Central memory CD8-positive, alpha-beta T cell (primary cell): ENCODE results near the gene NLRC3.

Experiments used
- ATAC-seq: fragments of 150-1000 bp; cut with Tn5 transposase; replicated peaks from 2 replicates; pipeline ENCODE4 v1.10.0; 2022; ENCODE audit warnings: mild to moderate bottlenecking, moderate FRiP score, moderate number of reproducible peaks; ENCODE audit not compliant: poor library complexity, severe bottlenecking; ENCODE audit errors: extremely low read depth
- DNase-seq, 2 donors: peaks; one replicate each; pipeline ENCODE4 v3.0.0; 2021; ENCODE audit warnings: low spot score in 2 of 2
- H3K27ac Mint-ChIP-seq: one replicate; pipeline ENCODE4 v1.8.0; 2022; ENCODE audit warnings: low read depth, mild to moderate bottlenecking, moderate library complexity, mixed read lengths
- H3K27me3 Mint-ChIP-seq: one replicate; pipeline ENCODE4 v1.8.0; 2022; ENCODE audit warnings: mixed read lengths
- H3K36me3 Mint-ChIP-seq: one replicate; pipeline ENCODE4 v1.8.0; 2022; ENCODE audit warnings: mild to moderate bottlenecking, moderate library complexity, mixed read lengths; ENCODE audit not compliant: insufficient read depth
- H3K4me1 Mint-ChIP-seq: one replicate; pipeline ENCODE4 v1.8.0; 2022; ENCODE audit warnings: mixed read lengths
- H3K4me3 Mint-ChIP-seq: one replicate; pipeline ENCODE4 v1.8.0; 2022; ENCODE audit warnings: mild to moderate bottlenecking, moderate library complexity, mixed read lengths
- H3K9me3 Mint-ChIP-seq: one replicate; pipeline ENCODE4 v1.8.0; 2022; ENCODE audit warnings: mixed read lengths

Gene NLRC3

DNA sequence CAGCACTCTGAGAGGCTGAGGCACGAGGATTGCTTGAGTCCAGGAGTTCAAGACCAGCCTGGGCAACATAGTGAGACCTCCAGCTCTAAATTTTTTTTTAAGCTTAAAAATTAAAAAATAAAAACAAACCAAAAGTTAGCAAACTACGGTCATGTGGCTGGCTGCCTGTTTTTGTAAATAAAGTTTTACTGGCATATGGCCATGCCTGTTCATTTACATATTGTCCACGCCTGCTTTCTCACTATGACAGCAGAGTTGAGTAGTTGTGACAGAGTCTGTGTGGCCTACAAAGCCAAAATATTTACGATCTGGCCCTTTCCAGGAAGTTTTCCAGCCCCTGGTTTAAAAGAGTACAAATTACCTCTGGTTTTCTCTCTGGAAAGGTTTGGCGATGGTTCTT, 30.9 kb upstream of the NLRC3 start:
- ATAC-seq = no peak
- peaks cover 24% of the 10 kb centered on the region for H3K4me1 Mint-ChIP-seq
- H3K36me3 Mint-ChIP-seq = peaks cover 24% of the 10 kb centered on the region
- no peak overlapping the region for H3K27ac Mint-ChIP-seq
- DNase-seq = no peak
- no peaks in the 10 kb centered on the region for H3K27me3 Mint-ChIP-seq
- H3K9me3 Mint-ChIP-seq = no peaks in the 10 kb centered on the region
- H3K4me3 Mint-ChIP-seq = no peak overlapping the region

DNA sequence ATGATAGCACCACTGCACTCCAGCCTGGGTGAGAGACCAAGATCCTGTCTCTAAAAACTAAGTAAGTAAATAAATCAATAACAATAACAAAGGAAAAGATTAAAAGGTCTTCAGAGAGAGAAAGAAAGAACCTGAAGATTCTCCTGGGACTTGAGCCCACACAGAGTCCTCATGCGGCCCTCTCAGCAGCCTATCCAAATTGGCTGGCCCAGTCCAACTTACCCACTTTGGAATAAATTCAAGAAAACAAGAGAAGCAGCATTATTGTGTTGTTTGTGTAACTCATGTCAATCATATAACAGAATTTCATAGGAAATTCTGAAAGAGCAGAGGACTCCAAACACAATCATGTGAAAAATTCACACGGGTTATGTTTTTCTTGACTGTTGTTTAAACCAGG, 30.4 kb upstream of the NLRC3 start:
- Mint-ChIP-seq H3K4me1 (peaks cover 19% of the 10 kb centered on the region), H3K9me3 (no peaks in the 10 kb centered on the region), H3K27ac (no peak overlapping the region), H3K4me3 (no peak overlapping the region), H3K27me3 (no peaks in the 10 kb centered on the region), H3K36me3 (peaks cover 24% of the 10 kb centered on the region)
- DNase-seq (no peak), ATAC-seq (no peak)

- no peaks in the 10 kb centered on the region for H3K9me3 Mint-ChIP-seq
- no peak for ATAC-seq
These were observed 30.0 kb upstream of the NLRC3 start for GRCh38 chr16:3607161-3607560.

DNA sequence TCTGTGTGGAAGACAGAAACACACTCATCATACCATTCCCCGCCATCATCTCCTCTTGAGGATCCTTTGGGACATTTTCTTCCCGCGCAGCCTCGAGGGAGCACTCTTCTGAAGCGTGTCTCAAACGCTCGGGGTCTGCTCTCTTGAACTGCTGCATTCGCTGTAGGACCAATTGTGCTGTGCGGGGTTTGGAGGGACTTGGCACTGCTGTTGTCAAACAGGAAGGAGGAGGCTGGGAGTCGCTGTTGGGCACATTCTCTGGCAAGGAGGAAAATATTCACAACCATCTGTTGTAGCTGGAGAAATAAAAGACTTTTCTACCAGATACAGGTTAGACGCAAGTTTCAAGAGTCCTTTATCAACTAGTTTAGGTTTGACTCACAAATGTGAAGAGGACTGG, 29.2 kb upstream of the NLRC3 start:
- H3K27me3 Mint-ChIP-seq = no peaks in the 10 kb centered on the region
- H3K36me3 Mint-ChIP-seq = peaks cover 22% of the 10 kb centered on the region
- DNase-seq (no peak), ATAC-seq (no peak)
- H3K27ac Mint-ChIP-seq = no peak overlapping the region
- H3K9me3 Mint-ChIP-seq = no peaks in the 10 kb centered on the region
- H3K4me1 Mint-ChIP-seq = peaks cover 7% of the 10 kb centered on the region
- H3K4me3 Mint-ChIP-seq = no peak overlapping the region

More at GRCh38 chr16:3607161-3607560, 30.0 kb upstream of the NLRC3 start:
- Mint-ChIP-seq H3K27ac (no peak overlapping the region), H3K27me3 (no peaks in the 10 kb centered on the region), H3K4me3 (no peak overlapping the region), H3K4me1 (peaks cover 14% of the 10 kb centered on the region), H3K36me3 (peaks cover 24% of the 10 kb centered on the region)
- no peak for DNase-seq

DNA sequence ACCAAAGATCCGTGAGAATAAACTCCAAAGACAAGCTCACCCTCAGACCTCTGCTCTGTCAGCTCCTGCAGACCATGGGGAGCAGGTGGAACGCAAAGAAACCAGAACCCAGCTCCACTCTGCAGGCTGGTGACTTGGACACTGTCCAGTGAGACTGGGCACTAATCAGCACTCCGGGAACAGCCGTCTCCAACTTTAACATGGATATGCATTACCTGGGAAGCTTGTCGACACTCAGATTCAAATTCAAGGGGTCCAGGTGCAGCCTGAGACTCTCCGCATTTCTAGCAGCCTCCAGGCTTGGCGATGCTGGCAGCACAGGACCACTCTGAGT, 25.1 kb upstream of the NLRC3 start:
- no peak overlapping the region for H3K4me3 Mint-ChIP-seq
- H3K27me3 Mint-ChIP-seq = no peaks in the 10 kb centered on the region
- H3K4me1 Mint-ChIP-seq = no peaks in the 10 kb centered on the region
- H3K36me3 Mint-ChIP-seq = peaks cover 15% of the 10 kb centered on the region
- no peaks in the 10 kb centered on the region for H3K9me3 Mint-ChIP-seq
- ATAC-seq (no peak), DNase-seq (no peak)
- no peak overlapping the region for H3K27ac Mint-ChIP-seq

DNA sequence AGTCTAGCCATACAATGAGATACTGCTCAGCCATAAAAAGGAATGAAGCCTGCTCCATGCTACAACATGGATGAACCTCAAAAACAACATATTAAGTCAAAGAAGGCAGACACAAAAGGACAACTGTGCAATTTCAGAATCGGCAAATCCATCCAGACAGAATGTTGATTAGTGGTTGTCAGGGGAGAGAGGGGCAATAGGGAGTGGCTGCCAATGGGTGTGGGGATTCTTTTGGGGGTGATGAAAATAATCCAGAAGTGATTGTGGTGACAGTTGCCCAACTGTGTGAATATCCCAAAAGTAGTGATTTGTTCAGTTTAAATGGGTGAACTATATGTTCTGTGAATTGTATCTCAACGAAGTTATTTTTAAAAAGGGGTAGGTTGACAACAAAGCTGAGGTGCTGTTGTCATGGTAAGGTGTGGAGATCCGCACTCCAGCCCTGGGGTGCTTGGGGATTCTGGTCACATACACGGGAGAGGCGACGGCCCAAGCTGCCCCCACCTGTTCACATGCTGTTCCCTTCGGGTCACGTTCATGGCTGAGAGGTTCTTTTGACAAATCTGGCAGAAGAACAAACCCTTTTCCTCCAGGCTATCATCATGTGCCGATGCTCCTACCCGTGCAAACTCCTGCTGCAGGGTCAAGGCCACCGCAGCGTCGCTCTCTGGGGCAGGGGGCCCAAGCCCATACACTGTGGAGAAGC, 24.6 kb upstream of the NLRC3 start:
- ATAC-seq (no peak), DNase-seq (no peak)
- Mint-ChIP-seq H3K27me3 (no peaks in the 10 kb centered on the region), H3K36me3 (peaks cover 15% of the 10 kb centered on the region), H3K9me3 (no peaks in the 10 kb centered on the region), H3K4me3 (no peak overlapping the region), H3K4me1 (no peaks in the 10 kb centered on the region), H3K27ac (no peak overlapping the region)

DNA sequence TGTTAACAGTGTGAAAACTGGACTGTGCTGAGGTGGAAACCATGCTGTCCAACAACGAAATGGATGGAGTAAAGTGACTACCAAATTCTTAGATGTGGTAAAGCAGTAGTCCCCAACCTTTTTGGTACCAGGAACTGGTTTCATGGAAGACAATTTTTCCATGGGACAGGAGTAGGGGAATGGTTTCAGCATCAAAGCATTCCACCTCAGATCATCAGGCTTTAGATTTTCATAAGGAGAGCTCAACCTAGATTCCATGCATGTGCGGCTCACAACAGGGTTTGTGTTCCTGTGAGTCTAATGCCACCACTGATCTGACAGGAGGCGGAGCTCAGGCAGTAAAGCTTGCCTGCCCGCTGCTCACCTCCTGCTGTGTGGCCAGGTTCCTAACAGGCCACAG, 22.7 kb upstream of the NLRC3 start:
- no peak overlapping the region for H3K27ac Mint-ChIP-seq

DNA sequence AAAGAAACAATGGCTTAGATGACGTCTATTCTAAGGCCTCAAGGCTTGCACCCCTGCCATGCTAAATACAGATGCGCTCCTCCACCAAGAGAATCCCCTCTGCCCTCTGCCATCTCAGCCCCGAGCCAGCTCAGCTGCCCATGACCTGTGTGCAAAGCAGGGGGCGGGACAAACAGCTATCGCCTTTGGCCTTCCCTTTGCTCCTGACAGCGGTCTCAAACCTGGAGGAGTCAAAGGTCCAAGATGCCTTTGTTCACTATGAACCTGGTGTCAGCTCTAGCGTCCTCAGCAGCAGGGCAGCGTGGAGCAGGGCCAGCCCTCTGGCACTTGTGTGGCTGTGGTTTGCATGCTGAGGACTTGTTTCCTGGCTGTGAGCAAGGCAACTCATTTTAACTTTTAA, 21.9 kb upstream of the NLRC3 start:
- no peak for DNase-seq
- Mint-ChIP-seq H3K9me3 (no peaks in the 10 kb centered on the region), H3K4me3 (no peak overlapping the region), H3K4me1 (no peaks in the 10 kb centered on the region), H3K27me3 (no peaks in the 10 kb centered on the region), H3K36me3 (peaks cover 9% of the 10 kb centered on the region), H3K27ac (no peak overlapping the region)
- ATAC-seq = no peak

More for the DNA sequence above, 22.7 kb upstream of the NLRC3 start:
- Mint-ChIP-seq H3K9me3 (no peaks in the 10 kb centered on the region), H3K36me3 (peaks cover 8% of the 10 kb centered on the region), H3K4me3 (no peak overlapping the region), H3K27me3 (no peaks in the 10 kb centered on the region), H3K4me1 (no peaks in the 10 kb centered on the region)
- DNase-seq (no peak), ATAC-seq (no peak)

GRCh38 chr16:3598236-3598635, 21.0 kb upstream of the NLRC3 start:
- H3K27me3 Mint-ChIP-seq = no peaks in the 10 kb centered on the region
- no peak overlapping the region for H3K4me3 Mint-ChIP-seq
- no peak overlapping the region for H3K27ac Mint-ChIP-seq
- no peak for ATAC-seq
- no peak for DNase-seq
- H3K4me1 Mint-ChIP-seq = no peaks in the 10 kb centered on the region
- no peaks in the 10 kb centered on the region for H3K9me3 Mint-ChIP-seq
- H3K36me3 Mint-ChIP-seq = peaks cover 9% of the 10 kb centered on the region

DNA sequence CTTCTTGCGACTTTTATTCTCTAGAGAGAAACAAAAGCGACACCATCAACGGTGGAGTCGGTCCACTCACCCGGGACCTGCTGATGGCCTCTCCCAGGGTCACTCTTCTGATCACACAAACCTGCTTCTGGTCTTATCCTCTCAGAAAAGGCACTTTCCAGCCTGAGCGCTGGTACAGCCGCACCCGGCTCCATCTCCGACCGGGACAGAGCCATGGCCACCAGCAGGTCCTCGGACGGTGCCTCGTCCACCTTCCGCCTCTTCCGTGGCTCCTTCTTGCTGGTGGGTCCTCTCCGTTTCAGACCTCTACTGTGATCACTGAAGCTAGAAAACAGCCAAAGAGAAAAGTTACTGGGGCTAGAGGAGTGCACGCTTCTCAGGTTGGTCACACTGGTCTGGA, 20.5 kb upstream of the NLRC3 start:
- DNase-seq = no peak
- H3K4me1 Mint-ChIP-seq = no peaks in the 10 kb centered on the region
- H3K9me3 Mint-ChIP-seq = no peaks in the 10 kb centered on the region
- H3K36me3 Mint-ChIP-seq = peaks cover 9% of the 10 kb centered on the region
- H3K27me3 Mint-ChIP-seq = no peaks in the 10 kb centered on the region
- H3K4me3 Mint-ChIP-seq = no peak overlapping the region
- no peak overlapping the region for H3K27ac Mint-ChIP-seq
- no peak for ATAC-seq

GRCh38 chr16:3597226-3597625, 20.0 kb upstream of the NLRC3 start:
- no peaks in the 10 kb centered on the region for H3K27me3 Mint-ChIP-seq
- no peaks in the 10 kb centered on the region for H3K4me1 Mint-ChIP-seq
- DNase-seq = no peak
- no peak overlapping the region for H3K27ac Mint-ChIP-seq
- peaks cover 9% of the 10 kb centered on the region for H3K36me3 Mint-ChIP-seq
- no peak for ATAC-seq
- H3K9me3 Mint-ChIP-seq = no peaks in the 10 kb centered on the region
- no peak overlapping the region for H3K4me3 Mint-ChIP-seq

DNA sequence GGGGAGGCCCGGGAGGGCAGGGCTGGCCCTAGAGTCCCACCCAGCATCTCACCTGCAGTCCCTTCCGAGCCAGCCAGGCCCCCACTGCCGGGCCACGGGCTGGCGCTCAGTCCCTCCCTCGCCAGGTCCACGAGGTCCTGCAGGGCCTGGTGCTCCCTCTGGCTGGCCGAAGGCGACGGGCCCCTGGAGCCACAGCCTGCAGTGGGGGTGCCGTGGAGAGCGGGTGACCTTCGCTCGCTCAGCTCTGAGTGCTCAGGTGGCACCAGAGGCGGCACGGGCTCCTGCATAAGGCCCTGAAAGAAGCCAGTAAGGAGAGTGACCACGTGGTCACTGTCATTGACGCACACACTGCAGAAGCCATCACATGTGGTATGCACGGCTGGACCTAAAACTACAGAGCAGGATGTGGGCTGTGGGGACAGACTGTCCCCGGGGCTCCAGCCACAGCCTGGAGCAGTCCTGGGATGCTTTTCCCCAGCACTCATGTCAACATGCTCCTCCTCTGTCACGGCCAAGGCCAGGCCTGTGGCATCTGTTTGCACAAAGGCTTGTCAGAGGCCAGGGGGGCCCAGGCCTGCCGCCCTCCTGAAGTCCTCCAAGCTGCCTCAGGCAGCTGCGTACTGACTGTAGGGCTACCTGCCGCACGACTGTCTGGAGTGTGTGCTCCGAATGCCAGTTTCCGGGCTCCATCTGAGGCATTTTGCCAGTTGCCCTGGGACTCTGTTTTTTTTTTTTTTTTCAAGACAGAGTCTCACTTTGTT, 19.1 kb upstream of the NLRC3 start:
- DNase-seq = no peak
- ATAC-seq = no peak
- Mint-ChIP-seq H3K36me3 (peaks cover 10% of the 10 kb centered on the region), H3K9me3 (no peaks in the 10 kb centered on the region), H3K27ac (no peak overlapping the region), H3K4me1 (peaks cover under 1% of the 10 kb centered on the region), H3K27me3 (no peaks in the 10 kb centered on the region), H3K4me3 (no peak overlapping the region)

- no peak overlapping the region for H3K27ac Mint-ChIP-seq
- ATAC-seq (no peak), DNase-seq (no peak)
- H3K27me3 Mint-ChIP-seq = no peaks in the 10 kb centered on the region
- H3K4me1 Mint-ChIP-seq = peaks cover 7% of the 10 kb centered on the region
- no peak overlapping the region for H3K4me3 Mint-ChIP-seq
- H3K9me3 Mint-ChIP-seq = no peaks in the 10 kb centered on the region
- peaks cover 10% of the 10 kb centered on the region for H3K36me3 Mint-ChIP-seq
These were observed 18.4 kb upstream of the NLRC3 start for GRCh38 chr16:3595521-3596021.
